NCI-H2107 (cell line): ENCODE measurements around the gene CIC.
A peak's percentile ranks its signal among the peaks of the same experiment; 100 is the strongest.

Experiments used
- DNase-seq: peaks from one replicate; lab custom pipeline; 2025; lab: John Stamatoyannopoulos, UW

The CIC gene

DNA sequence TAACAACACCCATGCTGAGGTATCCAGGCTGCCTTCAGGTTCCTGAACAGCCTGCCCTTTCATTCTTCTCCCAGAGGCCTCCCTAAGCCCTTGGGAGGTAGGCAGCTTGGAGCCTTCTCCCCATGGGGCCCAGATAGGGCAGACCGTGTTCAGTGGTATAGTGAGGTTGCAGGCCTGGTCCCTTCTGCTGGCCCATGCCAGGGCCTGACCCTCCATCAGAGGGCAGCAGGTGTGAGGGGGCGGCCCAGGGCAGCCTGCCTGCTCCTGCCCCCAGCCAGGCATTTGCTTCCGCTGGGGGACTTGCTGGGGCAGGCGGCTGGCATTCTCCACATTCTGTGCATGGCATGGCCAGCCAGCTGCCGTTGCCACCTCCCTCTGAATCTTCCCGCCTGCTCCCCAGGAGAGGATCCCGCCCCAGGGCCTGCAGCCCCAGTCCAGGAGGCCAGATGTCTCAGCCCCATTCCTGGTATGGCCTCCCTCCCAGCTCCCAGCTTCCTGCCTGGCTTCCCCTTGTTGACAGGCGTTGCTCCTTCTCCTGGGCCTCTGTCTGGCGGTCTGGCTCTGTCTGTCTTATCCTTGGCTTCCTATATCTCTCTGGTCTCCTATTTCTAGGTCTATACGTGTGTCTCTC, 8.9 kb downstream of the CIC start:
- DNase-seq: no peak

GRCh38 chr19:42278452-42279154, 9.6 kb downstream of the CIC start:
- no peak for DNase-seq

- no peak for DNase-seq
Observed at GRCh38 chr19:42279155-42279901, 10.3 kb downstream of the CIC start.

- DNase-seq: peak; percentile 85
Observed at GRCh38 chr19:42279902-42280814, 11.1 kb downstream of the CIC start.

DNA sequence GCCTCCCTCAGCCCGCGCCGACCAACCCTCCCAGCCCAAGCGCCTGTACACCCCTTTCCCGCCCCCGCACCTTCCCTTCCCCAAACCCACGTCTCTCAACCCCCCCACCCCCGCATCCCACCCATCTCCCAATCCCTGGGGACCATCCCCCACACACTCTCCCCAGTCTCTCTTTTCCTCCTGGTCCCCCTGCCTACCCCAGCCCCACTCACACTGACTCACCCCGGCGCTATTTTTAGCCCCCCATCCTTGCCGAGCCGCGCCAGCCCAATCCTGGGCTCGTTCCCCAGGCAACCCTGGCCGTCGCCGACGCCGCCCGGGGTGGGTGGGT, 11.7 kb downstream of the CIC start:
- no peak for DNase-seq

DNA sequence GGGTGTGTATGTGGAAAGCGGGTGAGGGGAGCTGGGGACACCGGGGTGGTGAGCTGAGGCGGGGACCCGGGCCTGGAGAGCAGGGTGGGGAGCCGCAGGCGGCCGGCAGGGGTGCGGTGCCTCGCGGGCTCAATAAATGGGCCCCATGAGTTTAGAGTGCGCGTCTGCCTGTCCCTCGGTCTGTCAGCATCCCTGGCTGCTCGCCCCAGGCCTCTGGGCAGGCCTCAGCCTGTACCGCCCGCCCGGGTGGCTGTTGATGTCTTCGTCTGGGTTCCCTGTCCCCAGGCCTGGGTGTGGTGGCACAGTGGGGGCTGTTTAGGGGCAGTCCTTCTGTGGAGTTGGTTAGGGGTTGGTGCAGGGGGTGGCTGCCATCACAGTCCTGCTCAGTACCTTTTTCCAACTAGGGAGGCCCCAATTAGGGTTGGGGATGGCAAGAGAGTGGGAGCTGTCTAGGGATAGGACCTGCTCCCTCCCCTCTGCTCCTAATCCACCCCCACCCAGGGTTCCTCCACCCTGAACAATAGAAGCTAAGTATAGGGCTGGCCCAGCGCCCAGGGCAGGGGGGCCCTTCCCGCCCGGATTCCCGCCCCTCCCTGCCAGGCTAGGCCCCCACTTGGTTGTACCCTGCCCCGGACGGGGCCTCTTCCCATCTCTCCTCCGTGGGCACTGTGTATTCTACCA, 12.2 kb downstream of the CIC start:
- no peak for DNase-seq

DNA sequence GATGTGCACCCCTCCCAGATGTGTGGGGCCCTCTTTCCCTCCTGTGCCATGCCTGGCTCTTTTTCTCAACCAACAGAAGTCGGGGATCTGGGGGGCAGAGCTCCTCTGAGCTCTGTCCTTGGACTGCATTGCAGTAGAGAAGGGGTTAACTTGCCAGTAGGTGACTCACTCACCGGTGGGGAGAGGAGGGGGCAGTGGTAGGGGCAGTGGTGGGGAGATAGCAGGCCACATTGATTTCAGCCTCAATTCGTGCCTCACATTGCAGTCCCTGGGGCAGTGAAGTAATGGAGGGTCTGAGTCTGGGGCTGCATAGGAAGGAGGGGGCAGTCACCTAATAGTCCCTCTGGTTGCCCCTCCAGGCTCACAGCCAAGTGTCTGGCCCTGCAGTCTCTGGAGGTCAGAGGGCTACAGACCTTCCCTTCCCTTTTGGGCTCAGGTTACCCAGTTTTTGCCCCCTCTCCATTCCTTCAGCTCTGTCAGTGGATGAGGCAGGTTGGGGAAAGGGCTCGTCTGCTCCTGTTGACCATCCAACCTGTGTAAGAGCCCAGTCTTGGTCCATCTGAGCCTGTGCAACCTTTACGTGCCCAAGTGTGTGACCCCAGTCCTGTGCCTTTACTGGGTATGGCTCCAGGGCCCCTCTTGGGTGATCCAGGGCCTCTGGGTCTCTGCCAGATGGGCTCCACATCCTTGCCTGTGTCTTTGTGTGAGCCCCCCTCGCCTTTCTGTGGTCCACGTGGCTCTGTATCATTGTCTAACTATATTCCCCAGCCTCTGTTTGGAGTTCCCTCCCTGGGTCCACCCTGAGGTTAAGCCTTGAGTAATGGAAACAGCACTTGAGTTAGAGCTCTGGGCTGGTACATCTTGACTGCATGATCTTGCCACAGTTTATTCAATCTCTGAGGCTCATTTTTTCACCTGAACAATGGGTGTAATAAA, 13.0 kb downstream of the CIC start:
- DNase-seq: no peak

- DNase-seq: no peak
Observed at GRCh38 chr19:42282819-42283187, 13.8 kb downstream of the CIC start.

DNA sequence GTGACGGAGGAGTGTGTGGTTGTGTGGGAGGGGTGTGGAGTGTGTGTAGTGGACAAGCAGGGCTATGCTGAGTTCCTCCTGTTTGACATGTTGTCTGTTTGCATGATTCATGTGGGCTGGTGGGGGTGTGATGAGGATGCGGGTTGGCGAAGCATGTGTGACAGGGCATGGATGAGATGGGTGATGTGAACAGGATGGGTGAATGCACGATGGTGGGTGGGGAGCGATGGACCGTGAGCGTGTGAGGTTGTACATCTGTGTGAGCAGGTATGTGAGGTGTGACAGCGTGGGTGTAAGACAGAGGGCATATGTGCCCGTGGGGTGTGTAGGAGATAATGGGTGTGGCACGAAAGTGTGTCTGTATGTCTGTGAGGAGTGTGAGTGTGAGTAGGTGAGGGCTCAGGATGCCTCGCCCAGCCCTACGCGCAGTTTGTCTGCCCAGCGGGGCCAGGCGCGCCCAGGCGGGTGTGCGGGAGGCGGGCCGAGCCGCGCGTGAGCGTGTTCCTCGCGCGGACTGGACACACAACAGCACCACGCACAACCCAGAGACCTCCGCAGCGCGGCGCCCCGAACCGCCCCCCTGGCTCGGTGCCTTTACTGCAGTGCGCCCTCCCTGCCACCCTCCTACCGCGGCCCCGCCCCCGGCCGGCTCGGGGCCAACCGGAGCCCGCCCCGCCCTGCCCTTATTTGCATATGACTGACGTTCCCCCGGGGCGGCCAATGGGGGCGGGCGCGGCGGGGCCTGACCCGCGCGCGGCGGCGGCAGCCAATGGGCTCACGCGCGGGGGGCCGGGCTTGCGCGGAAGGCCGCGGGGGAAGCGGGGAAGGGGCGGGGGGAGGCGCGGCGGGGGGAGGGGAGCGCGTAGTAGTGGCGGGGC, 14.4 kb downstream of the CIC start:
- DNase-seq: peak; percentile 92

DNA sequence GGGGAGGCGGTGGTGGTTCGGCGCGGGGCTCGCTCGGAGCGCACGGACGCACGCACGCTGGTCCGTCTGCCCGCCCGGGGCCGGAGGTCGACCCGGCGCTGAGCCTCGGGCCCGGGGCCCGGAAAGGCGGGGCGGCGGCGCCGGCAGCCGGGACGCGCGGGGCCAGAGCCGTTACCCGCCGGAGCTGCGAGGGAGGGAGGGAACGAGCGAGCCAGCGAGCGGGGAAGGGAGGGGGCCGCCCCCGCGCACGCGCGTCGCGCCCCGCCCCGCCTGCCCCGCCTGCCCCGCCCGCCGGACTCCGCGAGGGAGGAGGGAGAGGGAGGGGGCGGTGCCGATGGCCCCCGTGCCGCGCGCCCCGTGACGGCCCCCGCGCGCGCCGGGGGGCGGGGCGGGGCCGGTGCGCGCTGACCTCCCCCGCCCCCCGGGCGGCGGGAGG, 15.0 kb downstream of the CIC start:
- peak; percentile 49 for DNase-seq

- no peak for DNase-seq
Observed at GRCh38 chr19:42284591-42285341, 15.7 kb downstream of the CIC start.

- DNase-seq: no peak
Observed at GRCh38 chr19:42285541-42285941, 16.5 kb downstream of the CIC start.

GRCh38 chr19:42285988-42286348, 16.9 kb downstream of the CIC start:
- DNase-seq: no peak

- no peak for DNase-seq
Observed at GRCh38 chr19:42286349-42287016, 17.4 kb downstream of the CIC start.

DNA sequence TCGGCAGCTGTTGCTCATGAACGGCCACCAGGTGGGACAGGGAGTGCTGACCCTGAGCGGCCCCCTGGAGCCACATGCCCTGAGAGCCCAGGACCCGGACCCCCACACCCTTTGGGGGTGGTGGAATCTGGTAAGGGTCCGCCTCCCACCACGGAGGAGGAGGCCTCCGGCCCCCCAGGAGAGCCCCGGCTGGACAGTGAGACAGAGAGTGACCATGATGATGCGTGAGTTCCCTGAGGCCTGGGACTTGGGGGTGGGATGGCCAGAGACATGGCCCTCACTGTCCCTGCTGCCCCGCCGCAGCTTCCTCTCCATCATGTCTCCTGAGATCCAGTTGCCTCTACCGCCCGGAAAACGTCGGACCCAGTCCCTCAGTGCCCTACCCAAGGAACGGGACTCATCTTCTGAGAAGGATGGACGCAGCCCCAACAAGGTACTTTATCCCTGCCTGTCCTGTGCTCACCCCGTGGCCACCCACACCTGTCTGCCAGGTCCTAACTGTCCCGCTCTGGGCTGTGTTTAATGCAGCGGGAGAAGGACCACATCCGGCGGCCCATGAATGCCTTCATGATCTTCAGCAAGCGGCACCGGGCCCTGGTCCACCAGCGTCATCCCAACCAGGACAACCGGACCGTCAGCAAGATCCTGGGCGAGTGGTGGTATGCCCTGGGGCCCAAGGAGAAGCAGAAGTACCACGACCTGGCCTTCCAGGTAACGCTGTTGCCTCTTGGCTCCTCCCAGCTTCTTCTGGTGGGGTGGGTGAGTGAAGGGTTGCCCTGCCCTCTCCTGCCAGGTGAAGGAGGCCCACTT, 18.2 kb downstream of the CIC start:
- no peak for DNase-seq

DNA sequence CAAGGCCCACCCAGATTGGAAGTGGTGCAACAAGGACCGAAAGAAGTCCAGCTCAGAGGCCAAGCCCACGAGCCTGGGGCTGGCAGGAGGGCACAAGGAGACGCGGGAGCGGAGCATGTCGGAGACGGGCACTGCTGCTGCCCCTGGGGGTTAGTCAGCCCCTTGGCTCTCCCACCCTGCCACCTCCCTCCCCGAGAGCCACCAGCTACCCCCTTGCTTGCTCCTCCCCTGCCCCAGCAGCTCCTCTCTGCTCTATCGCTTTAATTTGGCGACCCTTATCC, 18.7 kb downstream of the CIC start:
- no peak for DNase-seq

GRCh38 chr19:42288387-42288786, 19.3 kb downstream of the CIC start:
- no peak for DNase-seq
